ENCODE data around the gene ALDH8A1. TPM values are rescaled to one million over a fixed set of nuclear protein-coding genes. Genes with fewer than 3 reads are reported as not detected.

ALDH8A1 gene
- total and polyA plus RNA-seq, 10 of the 15 experiments (the other 5 are each of a cell fraction or from before 2014, with no cell fraction given), result 0.13 to 1.8 (median 0.62) TPM; not detected in 3

- FAIRE-seq (no peak), DNase-seq (ENCODE audit: low read depth, low spot score) (no peak), ATAC-seq (no peak)
- no peak overlapping the region for H3K27ac ChIP-seq (ENCODE audit: control insufficient read depth, insufficient read depth)
- no TSS peak for BruUV-seq (replicated peaks)
- H4K20me1 ChIP-seq (ENCODE audit: control insufficient read depth, insufficient read depth), result no peaks in the 10 kb centered on the region
- H3K4me1 ChIP-seq (ENCODE audit: control insufficient read depth, insufficient read depth, low read length), result peaks cover 6% of the 10 kb centered on the region; the same call in 1 of the 2 replicates
- intact Hi-C loops (cut with micrococcal nuclease; ENCODE audit: unreplicated experiment), result loop anchor here (5.0 kb wide), 1 partner anchor 295 kb away; no protein-coding TSS in a partner anchor
- POLR2A ChIA-PET, result no interaction called here
- RAD21 ChIA-PET (ENCODE audit: unreplicated experiment), result no interaction called here
- TF ChIP-seq ATF2 (IDR thresholded peaks at IDR 0.05; ENCODE audit: low read length) (no peak), HDAC2 (IDR thresholded peaks at IDR 0.05) (no peak), NFYA (IDR thresholded peaks at IDR 0.05; ENCODE audit: borderline replicate concordance, low read depth, low read length) (no peak), CREB1 (IDR thresholded peaks at IDR 0.05; ENCODE audit: low read depth) (no peak), RFX5 (IDR thresholded peaks at IDR 0.05; ENCODE audit: low read depth, low read length) (no peak), EED (IDR thresholded peaks at IDR 0.05; ENCODE audit: low read depth) (no peak), NRF1 (conservative IDR thresholded peaks at IDR 0.05; ENCODE audit: low read depth, low read length) (no peak), SREBF1 (IDR thresholded peaks at IDR 0.05; ENCODE audit: low read length) (no peak), NFXL1 (IDR thresholded peaks at IDR 0.05; ENCODE audit: borderline replicate concordance) (no peak), GABPA (IDR thresholded peaks at IDR 0.05; ENCODE audit: low read depth) (no peak), BACH1 (IDR thresholded peaks at IDR 0.05; ENCODE audit: borderline replicate concordance) (no peak), CHD1 (IDR thresholded peaks at IDR 0.05; ENCODE audit: low read depth, low read length) (no peak), POU2F2 (IDR thresholded peaks at IDR 0.05; ENCODE audit: borderline replicate concordance, low read depth, low read length) (no peak), JUNB (IDR thresholded peaks at IDR 0.05) (no peak), RUNX3 (IDR thresholded peaks at IDR 0.05; ENCODE audit: low read length) (no peak), TBL1XR1 (IDR thresholded peaks at IDR 0.05; ENCODE audit: low read depth, low read length) (no peak)
- TF ChIP-seq, protein P1, sequence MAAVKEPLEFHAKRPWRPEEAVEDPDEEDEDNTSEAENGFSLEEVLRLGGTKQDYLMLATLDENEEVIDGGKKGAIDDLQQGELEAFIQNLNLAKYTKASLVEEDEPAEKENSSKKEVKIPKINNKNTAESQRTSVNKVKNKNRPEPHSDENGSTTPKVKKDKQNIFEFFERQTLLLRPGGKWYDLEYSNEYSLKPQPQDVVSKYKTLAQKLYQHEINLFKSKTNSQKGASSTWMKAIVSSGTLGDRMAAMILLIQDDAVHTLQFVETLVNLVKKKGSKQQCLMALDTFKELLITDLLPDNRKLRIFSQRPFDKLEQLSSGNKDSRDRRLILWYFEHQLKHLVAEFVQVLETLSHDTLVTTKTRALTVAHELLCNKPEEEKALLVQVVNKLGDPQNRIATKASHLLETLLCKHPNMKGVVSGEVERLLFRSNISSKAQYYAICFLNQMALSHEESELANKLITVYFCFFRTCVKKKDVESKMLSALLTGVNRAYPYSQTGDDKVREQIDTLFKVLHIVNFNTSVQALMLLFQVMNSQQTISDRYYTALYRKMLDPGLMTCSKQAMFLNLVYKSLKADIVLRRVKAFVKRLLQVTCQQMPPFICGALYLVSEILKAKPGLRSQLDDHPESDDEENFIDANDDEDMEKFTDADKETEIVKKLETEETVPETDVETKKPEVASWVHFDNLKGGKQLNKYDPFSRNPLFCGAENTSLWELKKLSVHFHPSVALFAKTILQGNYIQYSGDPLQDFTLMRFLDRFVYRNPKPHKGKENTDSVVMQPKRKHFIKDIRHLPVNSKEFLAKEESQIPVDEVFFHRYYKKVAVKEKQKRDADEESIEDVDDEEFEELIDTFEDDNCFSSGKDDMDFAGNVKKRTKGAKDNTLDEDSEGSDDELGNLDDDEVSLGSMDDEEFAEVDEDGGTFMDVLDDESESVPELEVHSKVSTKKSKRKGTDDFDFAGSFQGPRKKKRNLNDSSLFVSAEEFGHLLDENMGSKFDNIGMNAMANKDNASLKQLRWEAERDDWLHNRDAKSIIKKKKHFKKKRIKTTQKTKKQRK (IDR thresholded peaks at IDR 0.05; ENCODE audit: low read depth, low read length), result no peak
- CTCF ChIA-PET, result interaction anchor here (5.7 kb wide), 1 partner anchor 814 kb away, joined by 56 read pairs; no protein-coding TSS in a partner anchor
- H3K4me2 ChIP-seq (ENCODE audit: control insufficient read depth, insufficient read depth), result no peak overlapping the region
- no peak overlapping the region for H3K9ac ChIP-seq (ENCODE audit: control insufficient read depth, insufficient read depth, low read length)
- no peaks in the 10 kb centered on the region for H3K79me2 ChIP-seq (ENCODE audit: control insufficient read depth, insufficient read depth, low read length)
- in situ Hi-C loops (cut with MboI), result no loop called here
- H2AFZ ChIP-seq (ENCODE audit: control insufficient read depth, low read depth, low read length), result no peak overlapping the region
- H3K9me3 ChIP-seq (replicated peaks; ENCODE audit: control insufficient read depth, insufficient read depth, low read length), result no peaks in the 10 kb centered on the region
- no peaks in the 10 kb centered on the region for H3K36me3 ChIP-seq (ENCODE audit: control insufficient read depth in 2 of 2, insufficient read depth in 2 of 2, low read length in 1 of 2)
- H3K27me3 ChIP-seq (replicated peaks in 1 of 2; ENCODE audit: control insufficient read depth in 2 of 2, insufficient read depth in 2 of 2, low read length in 1 of 2), result no peaks in the 10 kb centered on the region
- SMC1A ChIA-PET (ENCODE audit: uncharacterized antibody, unreplicated experiment), result no interaction called here
- no peak overlapping the region for H3K4me3 ChIP-seq
- WGBS (ENCODE audit: insufficient coverage, insufficient replicate concordance, low lambda C conversion rate, missing lambda C conversion rate), result 45% methylated on average over 5 of the region's 5 CpGs
These were observed 13.0 kb downstream of the ALDH8A1 start for GRCh38 chr6:134936931-134937330.
